ENCODE results near the gene CNTD1. TPM values are rescaled to one million over a fixed set of nuclear protein-coding genes. Genes with fewer than 3 reads are reported as not detected.
"Not testable (repeated sequence)": the region's sequence is repeated elsewhere in the genome, so short reads cannot be mapped to it uniquely, and the experiment has no call there.

CNTD1 gene
- total and polyA plus RNA-seq, 2 experiments from 2014 or later, result 1.2 to 2.4 TPM

DNA sequence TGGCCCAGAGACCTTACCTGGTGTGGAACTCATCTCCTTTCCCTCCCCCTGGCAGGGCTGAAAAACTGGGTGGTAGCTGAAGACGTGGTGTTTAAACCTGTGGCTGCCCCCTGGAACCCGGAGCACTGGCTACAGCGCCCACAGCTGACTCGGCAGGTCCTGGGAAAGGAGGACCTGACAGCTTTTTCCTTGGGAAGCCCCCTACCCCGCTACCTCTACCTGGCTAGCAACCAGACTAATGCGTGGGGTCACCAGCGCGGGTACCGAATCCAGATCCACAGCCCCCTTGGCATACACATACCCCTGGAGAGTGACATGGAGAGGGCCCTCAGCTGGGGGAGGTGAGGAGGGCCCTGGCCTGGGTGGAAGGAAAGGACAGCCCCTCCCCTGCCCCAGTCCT lies 50.4 kb downstream of the CNTD1 start:
- no peaks in the 10 kb centered on the region for H3K79me2 ChIP-seq
- H3K4me1 ChIP-seq (ENCODE audit: insufficient read depth), result no peaks in the 10 kb centered on the region
- no peak overlapping the region for H2AFZ ChIP-seq
- no peaks in the 10 kb centered on the region for H3K36me3 ChIP-seq (replicated peaks; ENCODE audit: insufficient read depth, low read depth)
- TF ChIP-seq EZH2 (IDR thresholded peaks at IDR 0.05; ENCODE audit: borderline replicate concordance) (no peak), EZH2phosphoT487 (IDR thresholded peaks at IDR 0.05; ENCODE audit: low read depth, severe bottlenecking, unreplicated experiment) (no peak)
- TF ChIP-seq, protein P1, sequence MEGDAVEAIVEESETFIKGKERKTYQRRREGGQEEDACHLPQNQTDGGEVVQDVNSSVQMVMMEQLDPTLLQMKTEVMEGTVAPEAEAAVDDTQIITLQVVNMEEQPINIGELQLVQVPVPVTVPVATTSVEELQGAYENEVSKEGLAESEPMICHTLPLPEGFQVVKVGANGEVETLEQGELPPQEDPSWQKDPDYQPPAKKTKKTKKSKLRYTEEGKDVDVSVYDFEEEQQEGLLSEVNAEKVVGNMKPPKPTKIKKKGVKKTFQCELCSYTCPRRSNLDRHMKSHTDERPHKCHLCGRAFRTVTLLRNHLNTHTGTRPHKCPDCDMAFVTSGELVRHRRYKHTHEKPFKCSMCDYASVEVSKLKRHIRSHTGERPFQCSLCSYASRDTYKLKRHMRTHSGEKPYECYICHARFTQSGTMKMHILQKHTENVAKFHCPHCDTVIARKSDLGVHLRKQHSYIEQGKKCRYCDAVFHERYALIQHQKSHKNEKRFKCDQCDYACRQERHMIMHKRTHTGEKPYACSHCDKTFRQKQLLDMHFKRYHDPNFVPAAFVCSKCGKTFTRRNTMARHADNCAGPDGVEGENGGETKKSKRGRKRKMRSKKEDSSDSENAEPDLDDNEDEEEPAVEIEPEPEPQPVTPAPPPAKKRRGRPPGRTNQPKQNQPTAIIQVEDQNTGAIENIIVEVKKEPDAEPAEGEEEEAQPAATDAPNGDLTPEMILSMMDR (IDR thresholded peaks at IDR 0.05; ENCODE audit: poor library complexity), result no peak
- H3K9me3 ChIP-seq (ENCODE audit: low read depth), result no peaks in the 10 kb centered on the region
- no peaks in the 10 kb centered on the region for H3K9me2 ChIP-seq (replicated peaks; ENCODE audit: insufficient read depth)
- 94% methylated on average over 9 of the region's 9 CpGs for WGBS (ENCODE audit: low lambda C conversion rate, missing lambda C conversion rate)
- no peak for DNase-seq (ENCODE audit: low spot score)
- H3K27ac ChIP-seq, result no peak overlapping the region
- peaks cover 6% of the 10 kb centered on the region for H3K27me3 ChIP-seq
- no peaks in the 10 kb centered on the region for H4K20me1 ChIP-seq (ENCODE audit: insufficient read depth, poor library complexity, severe bottlenecking)
- no peak overlapping the region for H3K4me3 ChIP-seq
- no peak overlapping the region for H3K4me2 ChIP-seq

DNA sequence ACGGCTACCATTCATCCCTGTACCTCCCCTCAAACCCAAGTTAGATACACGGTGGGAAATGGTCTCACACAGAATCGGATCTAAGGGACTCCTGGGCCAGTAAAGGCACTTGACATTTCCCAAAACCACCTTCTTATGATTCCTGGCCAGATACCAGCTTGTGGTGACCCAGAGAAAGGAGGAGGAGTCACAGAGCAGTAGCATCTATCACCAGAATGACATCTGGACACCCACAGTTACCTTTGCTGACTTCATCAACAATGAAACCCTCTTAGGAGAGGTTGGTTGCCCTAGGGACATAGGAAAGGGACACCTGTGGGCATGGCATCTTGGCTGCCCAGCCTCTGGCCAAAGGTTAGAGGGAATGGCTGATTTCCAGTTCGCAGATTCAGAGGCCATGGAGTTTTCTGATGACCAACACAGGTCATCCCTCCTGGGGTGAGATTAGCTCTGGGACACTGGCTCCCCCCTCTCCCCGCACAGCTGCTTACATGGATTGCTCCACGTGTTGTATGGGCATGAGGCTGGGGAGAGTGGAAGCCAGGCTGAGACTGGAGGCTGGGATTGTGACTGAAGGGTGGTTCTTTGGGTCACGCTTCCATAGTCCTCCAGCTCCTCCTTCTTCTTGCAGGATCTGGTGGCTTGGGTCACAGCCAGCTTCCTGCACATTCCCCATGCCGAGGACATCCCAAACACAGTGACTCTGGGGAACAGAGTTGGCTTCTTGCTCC lies 51.0 kb downstream of the CNTD1 start:
- peaks cover 6% of the 10 kb centered on the region for H3K27me3 ChIP-seq
- no peak overlapping the region for H3K4me3 ChIP-seq
- H3K79me2 ChIP-seq, result no peaks in the 10 kb centered on the region
- 85% methylated on average over 8 of the region's 8 CpGs for WGBS (ENCODE audit: low lambda C conversion rate, missing lambda C conversion rate)
- H4K20me1 ChIP-seq (ENCODE audit: insufficient read depth, poor library complexity, severe bottlenecking), result no peaks in the 10 kb centered on the region
- no peaks in the 10 kb centered on the region for H3K9me3 ChIP-seq (ENCODE audit: low read depth)
- no peaks in the 10 kb centered on the region for H3K36me3 ChIP-seq (replicated peaks; ENCODE audit: insufficient read depth, low read depth)
- H2AFZ ChIP-seq, result no peak overlapping the region
- H3K4me1 ChIP-seq (ENCODE audit: insufficient read depth), result no peaks in the 10 kb centered on the region
- no peak for DNase-seq (ENCODE audit: low spot score)
- no peak for TF ChIP-seq EZH2phosphoT487 (IDR thresholded peaks at IDR 0.05; ENCODE audit: low read depth, severe bottlenecking, unreplicated experiment)
- TF ChIP-seq EZH2 (IDR thresholded peaks at IDR 0.05; ENCODE audit: borderline replicate concordance), result no peak
- TF ChIP-seq, protein P1 (IDR thresholded peaks at IDR 0.05; ENCODE audit: poor library complexity), result no peak
- H3K9me2 ChIP-seq (replicated peaks; ENCODE audit: insufficient read depth), result no peaks in the 10 kb centered on the region
- no peak overlapping the region for H3K27ac ChIP-seq
- H3K4me2 ChIP-seq, result no peak overlapping the region

DNA sequence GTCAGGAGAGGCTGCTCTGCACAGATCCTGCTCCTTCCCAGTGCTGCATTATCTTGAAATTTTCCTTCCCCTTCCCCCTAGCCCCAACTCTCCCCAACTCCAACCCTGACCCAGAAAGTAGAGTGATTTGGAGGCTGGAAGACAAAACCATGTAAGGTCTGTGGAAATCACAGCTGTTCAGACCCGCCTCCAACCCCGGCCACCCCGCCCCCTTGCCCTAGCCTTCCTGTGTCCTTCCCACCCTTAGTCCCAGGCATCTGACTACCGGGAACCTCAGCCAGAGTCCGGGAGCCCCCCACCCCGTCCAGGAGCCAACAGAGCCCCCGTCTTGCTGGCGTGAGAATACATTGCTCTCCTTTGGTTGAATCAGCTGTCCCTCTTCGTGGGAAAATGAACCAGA lies 52.3 kb downstream of the CNTD1 start, which contains the start of gene AOC3:
AOC3 (plus strand) TSS at position 246 of the 400 bp plus-strand sequence; CDS start at position 391, 145 bp downstream.
- no peaks in the 10 kb centered on the region for H3K9me2 ChIP-seq (replicated peaks; ENCODE audit: insufficient read depth)
- no peak within 1 kb of the TSS for H3K27ac ChIP-seq
- no peaks in the 10 kb centered on the region for H3K4me1 ChIP-seq (ENCODE audit: insufficient read depth)
- H4K20me1 ChIP-seq (ENCODE audit: insufficient read depth, poor library complexity, severe bottlenecking), result no peaks in the 10 kb centered on the region
- DNase-seq (ENCODE audit: low spot score), result no peak
- H3K79me2 ChIP-seq, result no peaks in the 10 kb centered on the region
- H2AFZ ChIP-seq, result no peak within 1 kb of the TSS
- 80% methylated on average over 7 of the region's 9 CpGs for WGBS (ENCODE audit: low lambda C conversion rate, missing lambda C conversion rate)
- H3K27me3 ChIP-seq, result peaks cover 6% of the 10 kb centered on the region
- H3K4me3 ChIP-seq, result no peak within 1 kb of the TSS
- no peak within 1 kb of the TSS for H3K4me2 ChIP-seq
- no peaks in the 10 kb centered on the region for H3K9me3 ChIP-seq (ENCODE audit: low read depth)
- no peak for TF ChIP-seq EZH2 (IDR thresholded peaks at IDR 0.05; ENCODE audit: borderline replicate concordance)
- no peak for TF ChIP-seq EZH2phosphoT487 (IDR thresholded peaks at IDR 0.05; ENCODE audit: low read depth, severe bottlenecking, unreplicated experiment)
- TF ChIP-seq, protein P1 (IDR thresholded peaks at IDR 0.05; ENCODE audit: poor library complexity), result no peak
- no peaks in the 10 kb centered on the region for H3K36me3 ChIP-seq (replicated peaks; ENCODE audit: insufficient read depth, low read depth)

DNA sequence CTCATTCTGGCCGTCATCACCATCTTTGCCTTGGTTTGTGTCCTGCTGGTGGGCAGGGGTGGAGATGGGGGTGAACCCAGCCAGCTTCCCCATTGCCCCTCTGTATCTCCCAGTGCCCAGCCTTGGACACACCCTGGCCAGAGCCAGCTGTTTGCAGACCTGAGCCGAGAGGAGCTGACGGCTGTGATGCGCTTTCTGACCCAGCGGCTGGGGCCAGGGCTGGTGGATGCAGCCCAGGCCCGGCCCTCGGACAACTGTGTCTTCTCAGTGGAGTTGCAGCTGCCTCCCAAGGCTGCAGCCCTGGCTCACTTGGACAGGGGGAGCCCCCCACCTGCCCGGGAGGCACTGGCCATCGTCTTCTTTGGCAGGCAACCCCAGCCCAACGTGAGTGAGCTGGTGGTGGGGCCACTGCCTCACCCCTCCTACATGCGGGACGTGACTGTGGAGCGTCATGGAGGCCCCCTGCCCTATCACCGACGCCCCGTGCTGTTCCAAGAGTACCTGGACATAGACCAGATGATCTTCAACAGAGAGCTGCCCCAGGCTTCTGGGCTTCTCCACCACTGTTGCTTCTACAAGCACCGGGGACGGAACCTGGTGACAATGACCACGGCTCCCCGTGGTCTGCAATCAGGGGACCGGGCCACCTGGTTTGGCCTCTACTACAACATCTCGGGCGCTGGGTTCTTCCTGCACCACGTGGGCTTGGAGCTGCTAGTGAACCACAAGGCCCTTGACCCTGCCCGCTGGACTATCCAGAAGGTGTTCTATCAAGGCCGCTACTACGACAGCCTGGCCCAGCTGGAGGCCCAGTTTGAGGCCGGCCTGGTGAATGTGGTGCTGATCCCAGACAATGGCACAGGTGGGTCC lies 52.9 kb downstream of the CNTD1 start:
- DNase-seq (ENCODE audit: low spot score); H3K27ac ChIP-seq; H3K9me3 ChIP-seq (ENCODE audit: low read depth); H4K20me1 ChIP-seq (ENCODE audit: insufficient read depth, poor library complexity, severe bottlenecking); H3K36me3 ChIP-seq (replicated peaks; ENCODE audit: insufficient read depth, low read depth); H2AFZ ChIP-seq; H3K4me2 ChIP-seq; H3K4me1 ChIP-seq (ENCODE audit: insufficient read depth); H3K9me2 ChIP-seq (replicated peaks; ENCODE audit: insufficient read depth); H3K4me3 ChIP-seq; H3K79me2 ChIP-seq; H3K27me3 ChIP-seq: not testable (repeated sequence)
- 92% methylated on average over 24 of the region's 28 CpGs for WGBS (ENCODE audit: low lambda C conversion rate, missing lambda C conversion rate)

All from hepatocyte (in vitro differentiated cells).